AG04450 (cell line): ENCODE results near the gene SERPINH1. TPM values are rescaled to one million over a fixed set of nuclear protein-coding genes. Genes with fewer than 3 reads are reported as not detected.
A peak's percentile ranks its signal among the peaks of the same experiment; 100 is the strongest.

Experiments used
- CTCF ChIA-PET: fragments of 300-600, 350-600 bp; formaldehyde crosslinking; extraction: SDS; loops from one replicate; lab custom pipeline; 2022; ENCODE audit warnings: antibody characterized with exemption, inconsistent platforms; lab: Charles Lee
- POLR2A ChIA-PET: fragments of 350-600 bp; formaldehyde crosslinking; extraction: SDS; loops from one replicate; lab custom pipeline; 2021; ENCODE audit warnings: antibody characterized with exemption, inconsistent platforms; lab: Yijun Ruan, JAX
- DNase-seq: peaks from one replicate; pipeline ENCODE4 v3.0.0-alpha.2; 2011; ENCODE audit warnings: low read depth, low spot score
- H3K27ac ChIP-seq: one replicate; pipeline ENCODE4 v1.5.1; 2012; ENCODE audit warnings: low read depth, low read length, control low read depth
- H3K27me3 ChIP-seq: one replicate; pipeline ENCODE4 v1.6.0; 2012; ENCODE audit warnings: low read length; ENCODE audit not compliant: control insufficient read depth, insufficient read depth
- H3K4me3 ChIP-seq: 2 replicates; pipeline ENCODE4 v1.5.1; 2011; ENCODE audit warnings: mild to moderate bottlenecking, low read depth, low read length, control low read depth
- H3K9me3 ChIP-seq: 2 replicates; pipeline ENCODE4 v1.5.1; 2012; ENCODE audit warnings: low read length; ENCODE audit not compliant: control insufficient read depth, insufficient read depth
- polyA plus RNA-seq: library from polyadenylated mRNA; depleted of rRNA; stranded (reverse); fragments of >200 nt; gene quantifications from 2 replicates; pipeline ENCODE4 v1.2.3, GENCODE V29; 2011
- TF ChIP-seq, protein P1 (sequence below): IDR thresholded peaks from 2 replicates; pipeline ENCODE4 v1.5.1; 2011; ENCODE audit warnings: low read depth, low read length, control low read depth, inconsistent platforms

Gene SERPINH1
- polyA plus RNA-seq, 1 experiment, result 881 TPM

DNA sequence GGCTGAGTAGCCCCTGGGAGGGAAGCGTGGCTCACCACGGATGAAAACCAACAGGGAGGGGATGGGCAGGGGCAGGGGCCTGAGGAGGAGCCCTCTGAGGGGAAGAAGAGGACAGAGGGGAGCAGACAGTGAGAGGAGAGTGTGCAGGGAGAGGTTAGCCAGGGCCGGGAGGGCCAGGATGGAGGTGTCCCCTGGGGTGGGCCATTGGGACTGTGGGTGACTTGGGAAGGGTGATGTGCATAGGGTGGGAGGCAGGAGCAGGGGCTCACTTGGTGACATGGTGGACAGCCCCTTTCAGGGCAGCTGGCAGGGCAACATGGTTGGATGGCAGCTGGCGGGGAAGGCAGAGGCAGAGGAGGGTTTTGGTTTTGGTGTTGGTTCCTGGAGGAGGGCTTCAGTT is 30.7 kb upstream of the SERPINH1 start:
- TF ChIP-seq, protein P1, sequence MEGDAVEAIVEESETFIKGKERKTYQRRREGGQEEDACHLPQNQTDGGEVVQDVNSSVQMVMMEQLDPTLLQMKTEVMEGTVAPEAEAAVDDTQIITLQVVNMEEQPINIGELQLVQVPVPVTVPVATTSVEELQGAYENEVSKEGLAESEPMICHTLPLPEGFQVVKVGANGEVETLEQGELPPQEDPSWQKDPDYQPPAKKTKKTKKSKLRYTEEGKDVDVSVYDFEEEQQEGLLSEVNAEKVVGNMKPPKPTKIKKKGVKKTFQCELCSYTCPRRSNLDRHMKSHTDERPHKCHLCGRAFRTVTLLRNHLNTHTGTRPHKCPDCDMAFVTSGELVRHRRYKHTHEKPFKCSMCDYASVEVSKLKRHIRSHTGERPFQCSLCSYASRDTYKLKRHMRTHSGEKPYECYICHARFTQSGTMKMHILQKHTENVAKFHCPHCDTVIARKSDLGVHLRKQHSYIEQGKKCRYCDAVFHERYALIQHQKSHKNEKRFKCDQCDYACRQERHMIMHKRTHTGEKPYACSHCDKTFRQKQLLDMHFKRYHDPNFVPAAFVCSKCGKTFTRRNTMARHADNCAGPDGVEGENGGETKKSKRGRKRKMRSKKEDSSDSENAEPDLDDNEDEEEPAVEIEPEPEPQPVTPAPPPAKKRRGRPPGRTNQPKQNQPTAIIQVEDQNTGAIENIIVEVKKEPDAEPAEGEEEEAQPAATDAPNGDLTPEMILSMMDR, result no peak
- Histone ChIP-seq H3K9me3 (no peaks in the 10 kb centered on the region), H3K4me3 (no peak overlapping the region), H3K27ac (no peak overlapping the region), H3K27me3 (peaks cover 21% of the 10 kb centered on the region)
- ChIA-PET POLR2A (interaction anchor here (0.7 kb wide), 1 partner anchor 219 kb away, joined by 3 read pairs; no protein-coding TSS in a partner anchor), CTCF (interaction anchor here (0.7 to 8.3 kb wide), 15 partner anchors 8 to 251 kb away, joined by 3 to 182 read pairs (median 4); no protein-coding TSS in a partner anchor)
- DNase-seq, result no peak

DNA sequence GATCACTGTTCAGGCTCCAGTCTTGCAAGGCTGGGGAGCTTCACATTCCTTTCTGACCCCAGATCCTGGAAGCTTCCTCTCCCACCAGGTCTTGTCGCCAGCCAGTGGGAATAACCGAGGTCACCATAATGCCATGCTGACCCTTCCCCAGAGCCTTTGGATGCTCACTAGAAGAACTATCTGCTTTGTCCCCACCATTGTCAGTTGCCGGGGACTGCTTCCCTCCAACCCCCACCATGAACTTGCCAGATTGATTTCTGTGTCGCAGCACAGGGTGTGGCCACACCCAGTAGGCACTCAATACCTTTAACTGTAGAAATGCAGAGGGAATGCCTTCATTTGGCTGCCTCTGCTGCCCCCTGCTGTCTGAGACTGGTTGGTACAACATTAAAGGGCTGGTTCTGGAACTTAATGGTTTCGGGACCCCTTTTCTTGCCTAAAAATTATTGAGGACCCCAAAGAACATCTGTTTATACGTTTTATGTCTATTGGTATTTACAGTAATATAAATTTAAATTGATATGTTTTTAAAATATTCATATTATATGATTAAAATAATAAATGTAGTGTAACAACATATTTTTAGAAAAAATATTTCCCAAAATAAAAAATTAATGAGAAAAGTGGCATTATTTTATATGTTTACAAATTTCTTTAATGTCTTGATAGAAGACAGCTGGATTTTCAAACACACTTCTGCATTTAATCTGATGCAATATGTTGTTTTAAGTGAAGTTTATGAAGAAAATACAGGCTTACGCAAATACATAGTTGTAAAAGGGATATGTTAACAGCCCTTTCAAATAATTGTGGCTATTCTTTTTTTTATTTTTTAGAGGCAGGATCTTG is 29.6 kb upstream of the SERPINH1 start:
- Histone ChIP-seq H3K9me3 (no peaks in the 10 kb centered on the region), H3K27ac (no peak overlapping the region), H3K4me3 (no peak overlapping the region), H3K27me3 (peaks cover 17% of the 10 kb centered on the region)
- DNase-seq, result no peak
- CTCF ChIA-PET, result interaction anchor here (0.6 to 8.3 kb wide), 33 partner anchors 9 to 253 kb away, joined by 3 to 182 read pairs (median 3); no protein-coding TSS in a partner anchor
- TF ChIP-seq, protein P1, result peak; percentile 89
- POLR2A ChIA-PET, result no interaction called here

- POLR2A ChIA-PET, result no interaction called here
- TF ChIP-seq, protein P1, result no peak
- CTCF ChIA-PET, result interaction anchor here (1.2 to 8.3 kb wide), 5 partner anchors 8 to 144 kb away, joined by 3 to 182 read pairs (median 9); partner anchors contain the start of gene GDPD5
Observed at GRCh38 chr11:75533896-75534258, 28.2 kb upstream of the SERPINH1 start.

DNA sequence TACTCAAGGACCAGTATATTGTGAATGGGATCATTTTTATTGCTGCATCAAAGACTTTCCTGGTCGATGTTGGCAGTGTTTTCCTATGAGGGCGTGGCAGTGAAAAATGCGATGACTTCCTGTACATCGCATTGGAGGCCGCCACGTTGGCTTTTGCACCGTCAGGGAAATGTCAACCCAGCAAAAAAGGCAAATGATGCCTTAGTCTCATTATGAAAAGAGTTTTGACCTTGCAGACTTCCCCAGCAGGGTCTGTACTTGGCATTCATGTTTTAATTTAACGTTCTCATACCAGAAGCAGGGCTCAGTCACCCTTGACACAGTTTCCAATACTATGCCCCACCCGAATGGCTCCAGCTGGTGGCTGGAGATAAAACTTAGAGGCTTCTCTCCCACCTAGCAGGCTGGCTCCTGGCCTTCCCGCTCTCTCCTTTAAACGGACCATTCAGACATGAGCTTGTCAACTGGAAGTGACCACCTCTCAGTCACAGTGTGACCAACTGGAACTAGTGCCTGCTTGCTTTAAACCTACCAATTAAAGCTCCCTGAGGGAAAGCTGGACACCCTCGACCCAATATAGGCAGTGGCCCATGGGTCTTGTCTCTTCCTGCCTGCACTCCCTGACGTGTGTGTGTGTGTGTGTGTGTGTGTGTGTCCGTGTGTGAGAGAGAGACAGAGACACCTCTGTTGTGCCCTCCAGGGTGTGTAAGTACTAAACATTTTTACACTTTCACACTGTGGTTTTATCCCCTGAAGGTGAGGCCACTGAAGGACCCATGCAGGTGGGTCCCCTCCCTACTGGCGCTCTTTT is 27.6 kb upstream of the SERPINH1 start:
- ChIA-PET CTCF (interaction anchor here (1.2 to 8.3 kb wide), 5 partner anchors 9 to 145 kb away, joined by 3 to 182 read pairs (median 9); partner anchors contain the start of gene GDPD5), POLR2A (interaction anchor here (0.9 kb wide), 1 partner anchor 49 kb away, joined by 3 read pairs; no protein-coding TSS in a partner anchor)
- TF ChIP-seq, protein P1, result no peak
- H3K4me3 ChIP-seq, result no peak overlapping the region
- DNase-seq, result no peak
- no peaks in the 10 kb centered on the region for H3K9me3 ChIP-seq
- H3K27me3 ChIP-seq, result peaks cover 9% of the 10 kb centered on the region
- no peak overlapping the region for H3K27ac ChIP-seq

More at GRCh38 chr11:75533896-75534258, 28.2 kb upstream of the SERPINH1 start:
- no peak for DNase-seq
- no peaks in the 10 kb centered on the region for H3K9me3 ChIP-seq
- H3K27me3 ChIP-seq, result peaks cover 12% of the 10 kb centered on the region
- H3K4me3 ChIP-seq, result no peak overlapping the region
- no peak overlapping the region for H3K27ac ChIP-seq
